Activated T-helper 2 cell treated with anti-CD3 and anti-CD28 coated beads, Interferon-gamma antibody, Interleukin-2, Interleukin-4, amounts not matched to agents 10 μg/mL and 5 μg/mL and 100 μg/mL, durations not matched to agents 14 hours and 24 hours and 36 hours (primary cell): ENCODE measurements around the gene PRIMPOL. TPM values are rescaled to one million over a fixed set of nuclear protein-coding genes. Genes with fewer than 3 reads are reported as not detected.
"Not testable (repeated sequence)": the region's sequence is repeated elsewhere in the genome, so short reads cannot be mapped to it uniquely, and the experiment has no call there.

Source experiments
- DNase-seq: peaks from one replicate; pipeline ENCODE4 v3.0.0; 2021; ENCODE audit warnings: low spot score
- H3K27ac Mint-ChIP-seq: one replicate; pipeline ENCODE4 v1.8.0; 2021; ENCODE audit warnings: mixed read lengths
- H3K27me3 Mint-ChIP-seq: one replicate; pipeline ENCODE4 v1.8.0; 2021; ENCODE audit warnings: low read depth, mixed read lengths
- H3K36me3 Mint-ChIP-seq: one replicate; pipeline ENCODE4 v1.8.0; 2021; ENCODE audit warnings: low read depth, mixed read lengths
- H3K4me1 Mint-ChIP-seq: one replicate; pipeline ENCODE4 v1.8.0; 2021; ENCODE audit warnings: low read depth, mixed read lengths
- H3K4me3 Mint-ChIP-seq: one replicate; pipeline ENCODE4 v1.8.0; 2021; ENCODE audit warnings: low read depth, mild to moderate bottlenecking, moderate library complexity, mixed read lengths
- H3K9me3 Mint-ChIP-seq: one replicate; pipeline ENCODE4 v1.8.0; 2021; ENCODE audit warnings: mixed read lengths
- intact Hi-C: fragments of 100-400 bp; cut with micrococcal nuclease; formaldehyde crosslinking; loops from one replicate; pipeline ENCODE4 v1.15.1; 2023
- total RNA-seq: library from RNA; stranded (reverse); gene quantifications from 2 replicates; pipeline ENCODE4 v1.2.3, GENCODE V29; 2022

The PRIMPOL gene
- total RNA-seq, 1 donor from 2014 or later, result 16.2 TPM

DNA sequence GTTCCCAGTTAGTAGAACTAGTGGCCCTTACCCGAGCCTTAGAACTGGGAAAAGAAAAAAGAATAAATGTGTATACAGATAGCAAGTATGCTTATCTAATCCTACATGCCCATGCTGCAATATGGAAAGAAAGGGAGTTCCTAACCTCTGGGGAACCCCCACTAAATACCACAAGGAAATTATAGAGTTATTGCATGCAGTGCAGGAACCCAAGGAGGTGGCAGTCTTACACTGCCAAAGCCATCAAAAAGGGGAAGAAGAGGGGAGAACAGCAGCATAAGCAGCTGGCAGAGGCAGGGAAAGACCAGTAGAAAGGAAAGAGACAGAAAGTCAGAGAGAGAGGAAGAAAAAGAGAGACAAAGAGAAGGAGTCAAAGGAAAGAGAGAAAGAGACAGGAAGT, 90.0 kb downstream of the PRIMPOL start:
- H3K9me3 Mint-ChIP-seq, H3K4me3 Mint-ChIP-seq, DNase-seq, H3K36me3 Mint-ChIP-seq, intact Hi-C loops, H3K27me3 Mint-ChIP-seq: not testable (repeated sequence)
- peaks cover 10% of the 10 kb centered on the region for H3K4me1 Mint-ChIP-seq
- H3K27ac Mint-ChIP-seq, result peak overlapping the region; percentile 7

DNA sequence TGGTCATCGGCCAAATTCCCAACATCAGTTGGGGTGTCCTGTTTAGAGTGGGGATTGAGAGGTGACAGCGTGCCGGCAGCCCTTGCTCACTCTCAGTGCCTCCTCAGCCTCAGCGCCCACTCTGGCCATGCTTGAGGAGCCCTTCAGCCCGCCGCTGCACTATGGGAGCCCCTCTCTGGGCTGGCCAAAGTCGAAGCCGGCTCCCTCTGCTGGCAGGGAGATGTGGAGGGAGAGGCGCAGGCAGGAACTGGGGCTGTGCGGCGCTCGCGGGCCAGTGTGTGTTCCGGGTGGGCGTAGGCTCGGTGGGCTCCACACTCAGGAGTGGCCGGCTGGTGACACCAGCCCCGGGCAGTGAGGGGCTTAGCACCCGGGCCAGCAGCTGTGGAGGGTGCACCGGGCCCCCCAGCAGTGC, 91.4 kb downstream of the PRIMPOL start:
- Mint-ChIP-seq H3K4me3 (no peak overlapping the region), H3K27me3 (no peaks in the 10 kb centered on the region), H3K9me3 (no peaks in the 10 kb centered on the region), H3K36me3 (no peaks in the 10 kb centered on the region), H3K4me1 (peaks cover 14% of the 10 kb centered on the region), H3K27ac (no peak overlapping the region)
- no peak for DNase-seq
- intact Hi-C loops, result no loop called here

DNA sequence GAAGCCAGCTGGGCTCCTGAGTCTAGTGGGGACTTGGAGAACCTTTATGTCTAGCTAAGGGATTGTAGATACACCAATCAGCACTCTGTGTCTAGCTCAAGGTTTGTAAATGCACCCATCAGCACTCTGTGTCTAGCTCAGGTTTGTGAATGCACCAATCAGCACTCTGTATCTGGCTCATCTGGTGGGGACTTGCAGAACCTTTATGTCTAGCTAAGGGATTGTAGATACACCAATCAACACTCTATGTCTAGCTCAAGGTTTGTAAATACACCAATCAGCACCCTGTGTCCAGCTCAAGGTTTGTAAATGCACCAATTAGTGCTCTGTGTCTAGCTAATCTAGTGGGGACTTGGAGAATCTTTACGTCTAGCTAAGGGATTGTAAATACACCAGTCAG, 92.1 kb downstream of the PRIMPOL start:
- DNase-seq, H3K9me3 Mint-ChIP-seq, H3K4me3 Mint-ChIP-seq, H3K36me3 Mint-ChIP-seq, H3K27me3 Mint-ChIP-seq, intact Hi-C loops, H3K27ac Mint-ChIP-seq: not testable (repeated sequence)
- peaks cover 20% of the 10 kb centered on the region for H3K4me1 Mint-ChIP-seq

DNA sequence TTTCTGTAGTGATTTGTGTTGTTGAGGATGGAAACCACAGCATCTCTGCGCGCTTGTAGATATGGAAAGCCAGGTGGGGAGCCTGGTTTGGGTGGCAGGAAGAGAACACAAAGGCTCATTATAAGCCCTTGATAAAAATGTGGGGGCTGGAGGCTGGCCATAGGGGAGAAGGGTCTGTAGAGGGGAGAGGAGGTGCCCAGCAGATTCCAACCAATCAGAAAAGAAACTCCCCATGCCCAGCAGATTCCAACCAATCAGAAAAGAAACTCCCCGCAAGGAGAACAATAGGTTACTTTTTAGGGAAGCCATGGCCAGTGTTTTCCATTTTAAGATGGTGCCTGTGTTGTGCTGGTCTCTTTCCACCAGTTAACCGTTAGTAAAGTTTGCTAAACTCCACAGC, 94.1 kb downstream of the PRIMPOL start:
- H3K4me1 Mint-ChIP-seq, result peaks cover 21% of the 10 kb centered on the region
- H3K27me3 Mint-ChIP-seq, result no peaks in the 10 kb centered on the region
- no peaks in the 10 kb centered on the region for H3K9me3 Mint-ChIP-seq
- H3K27ac Mint-ChIP-seq, result no peak overlapping the region
- no peak overlapping the region for H3K4me3 Mint-ChIP-seq
- intact Hi-C loops, result no loop called here
- no peak for DNase-seq
- no peaks in the 10 kb centered on the region for H3K36me3 Mint-ChIP-seq

DNA sequence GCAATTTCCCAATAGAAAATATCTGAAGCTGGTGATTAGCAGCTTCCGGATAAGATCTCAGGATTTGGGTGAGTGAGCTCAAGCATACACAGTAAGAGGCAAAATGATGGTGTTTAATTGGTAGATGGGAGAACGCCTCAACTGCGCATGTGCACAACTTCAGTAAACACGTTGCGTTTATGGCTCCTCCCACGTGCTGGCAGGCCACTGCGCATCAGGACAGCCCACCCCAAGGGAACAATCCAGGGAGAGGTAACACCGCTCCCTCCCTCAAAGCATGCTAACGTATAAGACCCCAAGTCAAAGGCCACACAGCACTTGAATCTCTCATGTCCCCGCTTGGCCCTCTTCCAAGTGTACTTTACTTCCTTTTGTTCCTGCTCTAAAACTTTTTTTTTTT, 94.7 kb downstream of the PRIMPOL start:
- Mint-ChIP-seq H3K4me1 (peaks cover 20% of the 10 kb centered on the region), H3K36me3 (no peaks in the 10 kb centered on the region), H3K9me3 (no peaks in the 10 kb centered on the region), H3K27me3 (no peaks in the 10 kb centered on the region), H3K4me3 (no peak overlapping the region), H3K27ac (no peak overlapping the region)
- intact Hi-C loops, result no loop called here
- DNase-seq, result no peak

Other genes with a start within 250 kb of the PRIMPOL start
- 47.6 and 53.2 TPM in 2 replicates for gene IRF2, start 175.2 kb upstream of the PRIMPOL start, total RNA-seq
- 90.9 and 94.1 TPM in 2 replicates for gene CASP3, start 291 bp upstream of the PRIMPOL start, total RNA-seq
- gene CENPU, start 84.4 kb downstream of the PRIMPOL start, total RNA-seq, result 60.9 and 74.2 TPM in 2 replicates
- gene ACSL1, start 176.2 kb downstream of the PRIMPOL start, total RNA-seq, result 42.7 and 43.0 TPM in 2 replicates